ENCODE data around the gene TMC2.

TMC2 gene

GRCh38 chr20:2656471-2657117, 120.2 kb downstream of the TMC2 start:
- no peak overlapping the region for H3K27ac ChIP-seq (replicated peaks)
- no peak overlapping the region for H3K4me3 ChIP-seq (replicated peaks; ENCODE audit: insufficient read depth, low read length)
- TF ChIP-seq POLR2AphosphoS5 (IDR thresholded peaks at IDR 0.05; ENCODE audit: low read depth) (peak; percentile 15; the same call in 1 of the 2 replicates), GABPA (IDR thresholded peaks at IDR 0.05; ENCODE audit: low read depth) (no peak)
- DNase-seq (ENCODE audit: low read depth in 1 of 2, low spot score in 1 of 2): peak in 1 of 2 experiments; percentile 63
- H3K27me3 ChIP-seq (ENCODE audit: insufficient read depth, poor library complexity, severe bottlenecking): no peaks in the 10 kb centered on the region

- no peak overlapping the region for H3K27ac ChIP-seq (replicated peaks)
- TF ChIP-seq POLR2AphosphoS5 (IDR thresholded peaks at IDR 0.05; ENCODE audit: low read depth) (0 out of 2 replicates have a peak, but pooled peaks have one; percentile 38), CTCF (IDR thresholded peaks at IDR 0.05; ENCODE audit: insufficient read depth, low read length) (no peak)
- no peaks in the 10 kb centered on the region for H3K27me3 ChIP-seq (ENCODE audit: insufficient read depth, poor library complexity, severe bottlenecking)
- DNase-seq (ENCODE audit: low read depth in 1 of 2, low spot score in 1 of 2): no peak
- H3K4me3 ChIP-seq (replicated peaks; ENCODE audit: insufficient read depth, low read length): no peak overlapping the region
Measured at GRCh38 chr20:2657241-2657640, 120.9 kb downstream of the TMC2 start.

GRCh38 chr20:2657674-2658073, 121.3 kb downstream of the TMC2 start:
- Histone ChIP-seq H3K4me3 (replicated peaks; ENCODE audit: insufficient read depth, low read length) (no peak overlapping the region), H3K27ac (replicated peaks) (no peak overlapping the region), H3K27me3 (ENCODE audit: insufficient read depth, poor library complexity, severe bottlenecking) (no peaks in the 10 kb centered on the region)
- DNase-seq (ENCODE audit: low read depth in 1 of 2, low spot score in 1 of 2): no peak
- no peak for TF ChIP-seq SPI1 (IDR thresholded peaks at IDR 0.05; ENCODE audit: borderline replicate concordance, low read depth)
- no peak for TF ChIP-seq POLR2AphosphoS5 (IDR thresholded peaks at IDR 0.05; ENCODE audit: low read depth)
- TF ChIP-seq REST (IDR thresholded peaks at IDR 0.05; ENCODE audit: insufficient replicate concordance, low read depth): no peak
- TF ChIP-seq GABPA (IDR thresholded peaks at IDR 0.05; ENCODE audit: low read depth): no peak
- no peak for TF ChIP-seq CTCF (IDR thresholded peaks at IDR 0.05; ENCODE audit: insufficient read depth, low read length)

GRCh38 chr20:2658414-2659354, 122.3 kb downstream of the TMC2 start:
- H3K27me3 ChIP-seq (ENCODE audit: insufficient read depth, poor library complexity, severe bottlenecking): no peaks in the 10 kb centered on the region
- peak in 1 of 2 experiments; percentile 63 for DNase-seq (ENCODE audit: low read depth in 1 of 2, low spot score in 1 of 2)
- H3K4me3 ChIP-seq (replicated peaks; ENCODE audit: insufficient read depth, low read length): no peak overlapping the region
- no peak overlapping the region for H3K27ac ChIP-seq (replicated peaks)
- TF ChIP-seq POLR2AphosphoS5 (IDR thresholded peaks at IDR 0.05; ENCODE audit: low read depth): peak; percentile 96
- no peak for TF ChIP-seq SPI1 (IDR thresholded peaks at IDR 0.05; ENCODE audit: borderline replicate concordance, low read depth)

GRCh38 chr20:2659547-2659946, 123.2 kb downstream of the TMC2 start:
- TF ChIP-seq REST (IDR thresholded peaks at IDR 0.05; ENCODE audit: insufficient replicate concordance, low read depth): no peak
- no peak for TF ChIP-seq SPI1 (IDR thresholded peaks at IDR 0.05; ENCODE audit: borderline replicate concordance, low read depth)
- no peak for TF ChIP-seq POLR2AphosphoS5 (IDR thresholded peaks at IDR 0.05; ENCODE audit: low read depth)
- TF ChIP-seq CTCF (IDR thresholded peaks at IDR 0.05; ENCODE audit: insufficient read depth, low read length): no peak
- H3K4me3 ChIP-seq (replicated peaks; ENCODE audit: insufficient read depth, low read length): no peak overlapping the region
- no peak for DNase-seq (ENCODE audit: low read depth in 1 of 2, low spot score in 1 of 2)
- no peak overlapping the region for H3K27ac ChIP-seq (replicated peaks)
- no peaks in the 10 kb centered on the region for H3K27me3 ChIP-seq (ENCODE audit: insufficient read depth, poor library complexity, severe bottlenecking)

All from HL-60 (cell line).